Gastrocnemius medialis (tissue), 4 donors: ENCODE data around the gene MRPL47. TPM values are rescaled to one million over a fixed set of nuclear protein-coding genes. Genes with fewer than 3 reads are reported as not detected.

Source experiments
- ATAC-seq, 2 donors: fragments of 150-250 bp; one replicate each; pipeline ENCODE4 v1.9.1; 2016
- DNase-seq, 2 donors: peaks; one replicate each; pipeline ENCODE4 v3.0.0-alpha.2; 2019
- H3K27ac ChIP-seq, 4 donors: fragments of 200-600 bp; sonication (generic); 1 replicate in 1 of 4; 2 replicates in 3 of 4; pipeline ENCODE4 v1.5.1; 2016 to 2018; ENCODE audit warnings: mild to moderate bottlenecking in 2 of 4, moderate library complexity in 1 of 4
- H3K27me3 ChIP-seq, 3 donors: fragments of 200-600 bp; sonication (generic) in 2 of 3; 1 replicate in 1 of 3; 2 replicates in 2 of 3; pipeline versions ENCODE4 v1.5.1 to v1.6.0; 2016 to 2019; ENCODE audit warnings: mild to moderate bottlenecking in 1 of 3, moderate library complexity in 1 of 3
- H3K36me3 ChIP-seq, 2 donors: fragments of 200-600 bp; sonication (generic) in 1 of 2; one replicate each; pipeline ENCODE4 v1.5.1; 2017 to 2018
- H3K4me1 ChIP-seq, 2 donors: fragments of 200-600 bp; sonication (generic) in 1 of 2; one replicate each; pipeline ENCODE4 v1.5.1; 2016 to 2017; ENCODE audit warnings: mild to moderate bottlenecking in 2 of 2
- H3K4me3 ChIP-seq, 4 donors: fragments of 200-600 bp; sonication (generic) in 3 of 4; 1 replicate in 1 of 4; 2 replicates in 3 of 4; pipeline ENCODE4 v1.5.1; 2016 to 2019; ENCODE audit warnings: mild to moderate bottlenecking in 2 of 4
- H3K9me3 ChIP-seq, 3 donors: fragments of 200-600 bp; sonication (generic) in 2 of 3; 1 replicate in 1 of 3; 2 replicates in 2 of 3; pipeline ENCODE4 v1.5.1; 2016 to 2019
- CTCF ChIP-seq, 5 experiments: fragments of 450-650 bp in 3 of 5; fragments of 200-600 bp in 2 of 5; sonication (generic) in 2 of 5; IDR thresholded peaks in 4 of 5; conservative IDR thresholded peaks in 1 of 5; 1 replicate in 4 of 5; 2 replicates in 1 of 5; pipeline ENCODE4 v1.5.1; 2016 to 2019; ENCODE audit warnings: antibody characterized with exemption in 5 of 5, mild to moderate bottlenecking in 3 of 5, moderate library complexity in 3 of 5
- POLR2A ChIP-seq, 2 donors: fragments of 450-650 bp; IDR thresholded peaks; one replicate each; pipeline ENCODE4 v1.6.1; 2017; ENCODE audit warnings: antibody characterized with exemption in 2 of 2, mild to moderate bottlenecking in 2 of 2, moderate library complexity in 2 of 2
- in situ Hi-C, 4 donors: fragments of 200-750 bp; cut with MboI; loops; one replicate each; pipeline versions ENCODE4 v1.15.0 to v1.8.0; 2017; ENCODE audit warnings: low sequenced_read_pairs in 4 of 4
- intact Hi-C: fragments of 100-400 bp; cut with DNase I; formaldehyde crosslinking; loops from one replicate; pipeline ENCODE4 v1.15.1; 2023; ENCODE audit warnings: low total_unique reads
- total RNA-seq, 4 donors: library from RNA; depleted of rRNA; stranded (reverse); fragments of >200 nt; gene quantifications; one replicate each; pipeline versions ENCODE4 v1.1.0 to v1.2.3, GENCODE V29; 2016

The MRPL47 gene
- total RNA-seq, 4 donors from 2014 or later, result 34.9 to 74.0 (median 41.2) TPM

- intact Hi-C loops, result no loop called here
- DNase-seq (no peak), ATAC-seq (no peak)
- no peaks in the 10 kb centered on the region for H3K9me3 ChIP-seq
- H3K36me3 ChIP-seq, result peaks cover under 1 to 34% of the 10 kb centered on the region in 2 donors
- H3K27me3 ChIP-seq, result no peaks in the 10 kb centered on the region
- no peak overlapping the region for H3K27ac ChIP-seq
- in situ Hi-C loops, result loop anchor here in 1 of 4 donors (25.0 kb wide), 1 partner anchor 477 kb away; the partner anchor contains the start of gene PIK3CA
- TF ChIP-seq CTCF (IDR thresholded peaks at IDR 0.05 in 4 of 5, conservative IDR thresholded peaks at IDR 0.05 in 1 of 5) (no peak), POLR2A (IDR thresholded peaks at IDR 0.05) (no peak)
- H3K4me1 ChIP-seq, result peaks cover 0 to 14% of the 10 kb centered on the region in 2 donors
- no peak overlapping the region for H3K4me3 ChIP-seq
These were observed 9.4 kb upstream of the MRPL47 start for GRCh38 chr3:179613807-179614206.

- DNase-seq (no peak), ATAC-seq (no peak)
- no peak for TF ChIP-seq POLR2A (IDR thresholded peaks at IDR 0.05)
- no peak for TF ChIP-seq CTCF (IDR thresholded peaks at IDR 0.05 in 4 of 5, conservative IDR thresholded peaks at IDR 0.05 in 1 of 5)
- H3K9me3 ChIP-seq, result no peaks in the 10 kb centered on the region
- intact Hi-C loops, result no loop called here
- H3K27me3 ChIP-seq, result no peaks in the 10 kb centered on the region
- H3K36me3 ChIP-seq, result no peaks in the 10 kb centered on the region
- in situ Hi-C loops, result loop anchor here in 1 of 4 donors (25.0 kb wide), 1 partner anchor 473 kb away; the partner anchor contains the start of gene PIK3CA
- no peak overlapping the region for H3K27ac ChIP-seq
- H3K4me3 ChIP-seq, result no peak overlapping the region
- H3K4me1 ChIP-seq, result peaks cover 17 to 35% of the 10 kb centered on the region in 2 donors
These were observed 5.6 kb upstream of the MRPL47 start for GRCh38 chr3:179610066-179610465.

GRCh38 chr3:179608931-179609720, 4.7 kb upstream of the MRPL47 start:
- Histone ChIP-seq H3K4me1 (peaks cover 17 to 35% of the 10 kb centered on the region in 2 donors), H3K27ac (no peak overlapping the region), H3K4me3 (no peak overlapping the region), H3K9me3 (no peaks in the 10 kb centered on the region), H3K36me3 (no peaks in the 10 kb centered on the region), H3K27me3 (no peaks in the 10 kb centered on the region)
- no peak for TF ChIP-seq CTCF (IDR thresholded peaks at IDR 0.05 in 4 of 5, conservative IDR thresholded peaks at IDR 0.05 in 1 of 5)
- intact Hi-C loops (no loop called here), in situ Hi-C loops (loop anchor here in 1 of 4 donors (25.0 kb wide), 1 partner anchor 472 kb away; the partner anchor contains the start of gene PIK3CA)
- no peak for ATAC-seq
- DNase-seq, result no peak

GRCh38 chr3:179606534-179607085, 2.2 kb upstream of the MRPL47 start:
- no peak for TF ChIP-seq CTCF (IDR thresholded peaks at IDR 0.05 in 4 of 5, conservative IDR thresholded peaks at IDR 0.05 in 1 of 5)
- TF ChIP-seq POLR2A (IDR thresholded peaks at IDR 0.05), result no peak

More at GRCh38 chr3:179606534-179607085, 2.2 kb upstream of the MRPL47 start:
- Histone ChIP-seq H3K4me1 (peaks cover 30 to 47% of the 10 kb centered on the region in 2 donors), H3K4me3 (no peak overlapping the region), H3K27me3 (no peaks in the 10 kb centered on the region), H3K9me3 (no peaks in the 10 kb centered on the region), H3K36me3 (peaks cover 0 to 6% of the 10 kb centered on the region in 2 donors), H3K27ac (peak overlapping the region in 1 of 4 donors; percentile 90)
- in situ Hi-C loops, result loop anchor here in 1 of 4 donors (25.0 kb wide), 1 partner anchor 469 kb away; the partner anchor contains the start of gene PIK3CA
- no peak for DNase-seq
- intact Hi-C loops, result no loop called here
- no peak for ATAC-seq
